ENCODE measurements around the gene ZNF835.

ZNF835 gene

DNA sequence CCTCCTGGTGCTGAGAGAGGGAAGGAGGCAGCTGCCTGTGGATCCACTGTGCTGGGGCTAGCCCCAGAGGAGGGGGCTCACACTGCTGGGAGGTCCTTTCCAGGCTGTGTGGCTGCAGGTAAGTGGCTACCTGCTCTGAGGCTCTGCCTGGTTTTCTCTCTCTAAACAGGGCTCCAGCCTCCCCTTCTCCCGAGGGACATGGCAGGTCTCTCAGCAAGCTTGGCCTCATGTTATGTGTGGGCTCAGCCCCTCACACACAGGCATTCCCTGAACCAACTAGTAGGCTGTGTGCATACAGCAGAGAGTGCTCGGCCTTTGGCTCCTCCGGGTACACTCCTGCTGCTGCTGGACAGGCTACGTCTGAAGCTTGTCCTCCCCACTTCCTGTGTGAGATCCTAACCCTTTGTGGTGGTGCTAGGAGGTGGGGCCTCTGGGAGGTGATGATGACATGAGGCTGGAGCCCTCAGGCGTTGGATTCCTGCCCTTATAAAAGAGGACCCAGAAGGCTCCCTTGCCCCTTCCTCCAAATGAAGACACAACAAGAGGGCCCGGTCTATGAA, 4.2 kb downstream of the ZNF835 start:
- no peak overlapping the region for H3K27ac ChIP-seq (ENCODE audit: low read length)
- no peaks in the 10 kb centered on the region for H3K36me3 ChIP-seq (ENCODE audit: insufficient read depth, low read length)
- DNase-seq (no peak), ATAC-seq (ENCODE audit: insufficient read depth, low read depth) (no peak)
- H4K20me1 ChIP-seq (ENCODE audit: insufficient read depth, low read length): no peaks in the 10 kb centered on the region
- TF ChIP-seq EZH2 (IDR thresholded peaks at IDR 0.05; ENCODE audit: borderline replicate concordance, low read depth, low read length, severe bottlenecking): no peak
- no peaks in the 10 kb centered on the region for H3K4me1 ChIP-seq (ENCODE audit: insufficient read depth, low read length)
- peaks cover 9% of the 10 kb centered on the region for H3K9me3 ChIP-seq (ENCODE audit: insufficient read depth, low read length, severe bottlenecking)
- no peak overlapping the region for H2AFZ ChIP-seq (ENCODE audit: low read depth, low read length)
- H3K9ac ChIP-seq (ENCODE audit: low read depth, low read length): no peak overlapping the region
- H3K27me3 ChIP-seq (ENCODE audit: insufficient read depth, low read length, poor library complexity): no peaks in the 10 kb centered on the region
- H3K4me2 ChIP-seq (ENCODE audit: insufficient read depth, low read length): no peak overlapping the region
- no peak overlapping the region for H3K4me3 ChIP-seq (ENCODE audit: low read depth in 1 of 2, low read length in 2 of 2)
- H3K79me2 ChIP-seq (ENCODE audit: insufficient read depth, low read length): no peaks in the 10 kb centered on the region

DNA sequence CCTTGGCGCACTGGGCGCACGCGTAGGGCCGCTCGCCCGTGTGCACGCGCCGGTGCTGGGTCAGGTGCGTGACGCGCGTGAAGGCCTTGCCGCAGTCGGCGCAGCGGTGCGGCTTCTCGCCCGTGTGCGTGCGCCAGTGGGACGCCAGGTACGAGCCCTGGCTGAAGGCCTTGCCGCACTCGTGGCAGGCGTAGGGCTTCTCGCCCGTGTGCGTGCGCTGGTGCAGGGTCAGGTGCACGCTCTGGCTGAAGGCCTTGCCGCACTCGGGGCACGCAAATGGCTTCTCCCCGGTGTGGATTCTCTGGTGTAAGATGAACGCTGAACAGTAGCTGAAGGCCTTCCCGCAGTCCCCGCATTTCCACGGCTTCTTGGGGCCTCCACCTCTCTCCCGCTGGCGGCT, 7.0 kb downstream of the ZNF835 start:
- no peak overlapping the region for H2AFZ ChIP-seq (ENCODE audit: low read depth, low read length)
- no peak overlapping the region for H3K27ac ChIP-seq (ENCODE audit: low read length)
- H3K9ac ChIP-seq (ENCODE audit: low read depth, low read length): no peak overlapping the region
- DNase-seq: no peak
- H3K4me1 ChIP-seq (ENCODE audit: insufficient read depth, low read length): no peaks in the 10 kb centered on the region
- no peaks in the 10 kb centered on the region for H3K36me3 ChIP-seq (ENCODE audit: insufficient read depth, low read length)
- no peaks in the 10 kb centered on the region for H3K79me2 ChIP-seq (ENCODE audit: insufficient read depth, low read length)
- peaks cover 5% of the 10 kb centered on the region for H3K9me3 ChIP-seq (ENCODE audit: insufficient read depth, low read length, severe bottlenecking)
- no peaks in the 10 kb centered on the region for H4K20me1 ChIP-seq (ENCODE audit: insufficient read depth, low read length)
- H3K27me3 ChIP-seq (ENCODE audit: insufficient read depth, low read length, poor library complexity): no peaks in the 10 kb centered on the region
- no peak overlapping the region for H3K4me2 ChIP-seq (ENCODE audit: insufficient read depth, low read length)
- no peak for ATAC-seq (ENCODE audit: insufficient read depth, low read depth)
- H3K4me3 ChIP-seq (ENCODE audit: low read depth in 1 of 2, low read length in 2 of 2): no peak overlapping the region
- no peak for TF ChIP-seq EZH2 (IDR thresholded peaks at IDR 0.05; ENCODE audit: borderline replicate concordance, low read depth, low read length, severe bottlenecking)
- TF ChIP-seq, protein P1, sequence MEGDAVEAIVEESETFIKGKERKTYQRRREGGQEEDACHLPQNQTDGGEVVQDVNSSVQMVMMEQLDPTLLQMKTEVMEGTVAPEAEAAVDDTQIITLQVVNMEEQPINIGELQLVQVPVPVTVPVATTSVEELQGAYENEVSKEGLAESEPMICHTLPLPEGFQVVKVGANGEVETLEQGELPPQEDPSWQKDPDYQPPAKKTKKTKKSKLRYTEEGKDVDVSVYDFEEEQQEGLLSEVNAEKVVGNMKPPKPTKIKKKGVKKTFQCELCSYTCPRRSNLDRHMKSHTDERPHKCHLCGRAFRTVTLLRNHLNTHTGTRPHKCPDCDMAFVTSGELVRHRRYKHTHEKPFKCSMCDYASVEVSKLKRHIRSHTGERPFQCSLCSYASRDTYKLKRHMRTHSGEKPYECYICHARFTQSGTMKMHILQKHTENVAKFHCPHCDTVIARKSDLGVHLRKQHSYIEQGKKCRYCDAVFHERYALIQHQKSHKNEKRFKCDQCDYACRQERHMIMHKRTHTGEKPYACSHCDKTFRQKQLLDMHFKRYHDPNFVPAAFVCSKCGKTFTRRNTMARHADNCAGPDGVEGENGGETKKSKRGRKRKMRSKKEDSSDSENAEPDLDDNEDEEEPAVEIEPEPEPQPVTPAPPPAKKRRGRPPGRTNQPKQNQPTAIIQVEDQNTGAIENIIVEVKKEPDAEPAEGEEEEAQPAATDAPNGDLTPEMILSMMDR (IDR thresholded peaks at IDR 0.05; ENCODE audit: borderline replicate concordance, extremely low read depth, low read length, poor library complexity, severe bottlenecking): no peak

- Histone ChIP-seq H3K9me3 (ENCODE audit: insufficient read depth, low read length, severe bottlenecking) (peaks cover 5% of the 10 kb centered on the region), H3K4me2 (ENCODE audit: insufficient read depth, low read length) (no peak overlapping the region)
These were observed 7.5 kb downstream of the ZNF835 start for GRCh38 chr19:56663931-56664500.

GRCh38 chr19:56661248-56661647, 10.3 kb downstream of the ZNF835 start:
- Histone ChIP-seq H3K9ac (ENCODE audit: low read depth, low read length) (no peak overlapping the region), H4K20me1 (ENCODE audit: insufficient read depth, low read length) (no peaks in the 10 kb centered on the region), H3K4me3 (ENCODE audit: low read depth in 1 of 2, low read length in 2 of 2) (no peak overlapping the region), H3K9me3 (ENCODE audit: insufficient read depth, low read length, severe bottlenecking) (peaks cover 5% of the 10 kb centered on the region), H3K27ac (ENCODE audit: low read length) (no peak overlapping the region), H3K4me2 (ENCODE audit: insufficient read depth, low read length) (no peak overlapping the region), H3K4me1 (ENCODE audit: insufficient read depth, low read length) (no peaks in the 10 kb centered on the region), H2AFZ (ENCODE audit: low read depth, low read length) (no peak overlapping the region), H3K36me3 (ENCODE audit: insufficient read depth, low read length) (no peaks in the 10 kb centered on the region), H3K79me2 (ENCODE audit: insufficient read depth, low read length) (no peaks in the 10 kb centered on the region), H3K27me3 (ENCODE audit: insufficient read depth, low read length, poor library complexity) (no peaks in the 10 kb centered on the region)
- TF ChIP-seq EZH2 (IDR thresholded peaks at IDR 0.05; ENCODE audit: borderline replicate concordance, low read depth, low read length, severe bottlenecking): no peak
- TF ChIP-seq, protein P1 (IDR thresholded peaks at IDR 0.05; ENCODE audit: borderline replicate concordance, extremely low read depth, low read length, poor library complexity, severe bottlenecking): no peak
- ATAC-seq (ENCODE audit: insufficient read depth, low read depth) (no peak), DNase-seq (no peak)

More at GRCh38 chr19:56663931-56664500, 7.5 kb downstream of the ZNF835 start:
- Histone ChIP-seq H3K9ac (ENCODE audit: low read depth, low read length) (no peak overlapping the region), H3K79me2 (ENCODE audit: insufficient read depth, low read length) (no peaks in the 10 kb centered on the region), H3K4me1 (ENCODE audit: insufficient read depth, low read length) (no peaks in the 10 kb centered on the region), H3K4me3 (ENCODE audit: low read depth in 1 of 2, low read length in 2 of 2) (no peak overlapping the region), H4K20me1 (ENCODE audit: insufficient read depth, low read length) (no peaks in the 10 kb centered on the region), H3K27ac (ENCODE audit: low read length) (no peak overlapping the region), H3K27me3 (ENCODE audit: insufficient read depth, low read length, poor library complexity) (no peaks in the 10 kb centered on the region), H3K36me3 (ENCODE audit: insufficient read depth, low read length) (no peaks in the 10 kb centered on the region), H2AFZ (ENCODE audit: low read depth, low read length) (no peak overlapping the region)
- ATAC-seq (ENCODE audit: insufficient read depth, low read depth) (no peak), DNase-seq (no peak)
- TF ChIP-seq, protein P1 (IDR thresholded peaks at IDR 0.05; ENCODE audit: borderline replicate concordance, extremely low read depth, low read length, poor library complexity, severe bottlenecking): no peak
- TF ChIP-seq EZH2 (IDR thresholded peaks at IDR 0.05; ENCODE audit: borderline replicate concordance, low read depth, low read length, severe bottlenecking): no peak
